SU-DHL-6 (cell line): Measurements from ENCODE around the gene CLIC5.

Source experiments
- H2AFZ ChIP-seq: fragments of 200-600 bp; sonication (generic); 2 replicates; pipeline ENCODE4 v1.6.1; 2014; ENCODE audit warnings: low read depth, mild to moderate bottlenecking, moderate library complexity, mixed read lengths, antibody characterized with exemption, low read length; ENCODE audit not compliant: severe bottlenecking
- H3F3A ChIP-seq: fragments of 200-600 bp; shearing (Covaris generic); 2 replicates; pipeline ENCODE4 v1.6.0; 2016; ENCODE audit warnings: antibody characterized with exemption, mild to moderate bottlenecking; ENCODE audit not compliant: insufficient read depth
- H3K27ac ChIP-seq: fragments of 200-600 bp; sonication (generic); 2 replicates; pipeline ENCODE4 v1.5.1; 2016; ENCODE audit warnings: low read depth, mild to moderate bottlenecking, low read length, moderate library complexity, mixed read lengths
- H3K27me3 ChIP-seq: fragments of 200-600 bp; sonication (generic), shearing (Covaris generic); 2 replicates; pipeline ENCODE4 v1.6.0; 2014; ENCODE audit warnings: mild to moderate bottlenecking, low read length
- H3K36me3 ChIP-seq: fragments of 200-600 bp; sonication (generic); 2 replicates; pipeline ENCODE4 v1.6.1; 2014; ENCODE audit warnings: mild to moderate bottlenecking, low read length, mixed read lengths
- H3K4me2 ChIP-seq: fragments of 300-600, 200-600 bp; shearing (Covaris generic), sonication (generic); 2 replicates; pipeline ENCODE4 v1.6.0; 2014; ENCODE audit warnings: low read length, low read depth, mild to moderate bottlenecking; ENCODE audit not compliant: poor library complexity, severe bottlenecking
- H3K4me3 ChIP-seq: fragments of 200-600 bp; sonication (generic); 2 replicates; pipeline ENCODE4 v1.5.1; 2014; ENCODE audit warnings: antibody characterized with exemption, low read length, mild to moderate bottlenecking, mixed read lengths; ENCODE audit not compliant: insufficient read depth, poor library complexity, severe bottlenecking
- H3K79me2 ChIP-seq: fragments of 200-600 bp; sonication (generic); 2 replicates; pipeline ENCODE4 v1.6.1; 2014; ENCODE audit warnings: mild to moderate bottlenecking, low read length, moderate library complexity; ENCODE audit not compliant: insufficient read depth
- H3K9ac ChIP-seq: fragments of 200-600 bp; sonication (generic); 2 replicates; pipeline ENCODE4 v1.7.0; 2014; ENCODE audit warnings: mild to moderate bottlenecking, low read length
- H3K9me2 ChIP-seq: fragments of 200-600 bp; sonication (generic); replicated peaks from 2 replicates; pipeline ENCODE4 v1.6.1; 2014; ENCODE audit warnings: low read length; ENCODE audit not compliant: insufficient read depth
- H3K9me3 ChIP-seq: fragments of 200-600 bp; sonication (generic); 2 replicates; pipeline ENCODE4 v1.6.1; 2014; ENCODE audit warnings: low read length, mixed read lengths; ENCODE audit not compliant: insufficient read depth
- H4K20me1 ChIP-seq: fragments of 200-600 bp; sonication (generic); 2 replicates; pipeline ENCODE4 v1.6.1; 2014; ENCODE audit warnings: low read depth, mild to moderate bottlenecking, antibody characterized with exemption, low read length, moderate library complexity, mixed read lengths
- CTCF ChIP-seq: fragments of 200-600 bp; sonication (generic); IDR thresholded peaks from one replicate; pipeline ENCODE4 v1.5.1; 2017; ENCODE audit warnings: antibody characterized with exemption, mild to moderate bottlenecking, low read length, moderate library complexity; ENCODE audit not compliant: insufficient read depth, poor library complexity, severe bottlenecking
- EZH2phosphoT487 ChIP-seq: fragments of 200-600 bp; sonication (generic), shearing (Covaris generic); conservative IDR thresholded peaks from 2 replicates; pipeline ENCODE4 v1.6.1; 2018; ENCODE audit warnings: mild to moderate bottlenecking, antibody characterized with exemption, low read length, moderate library complexity, mixed read lengths

CLIC5 gene

GRCh38 chr6:45974596-45974995 is 41.1 kb downstream of the CLIC5 start:
- Histone ChIP-seq H3K4me2 (no peak overlapping the region), H4K20me1 (no peaks in the 10 kb centered on the region), H3K27ac (no peak overlapping the region), H3K9me3 (no peaks in the 10 kb centered on the region), H3K79me2 (no peaks in the 10 kb centered on the region), H2AFZ (no peak overlapping the region), H3K9ac (no peak overlapping the region), H3K36me3 (no peaks in the 10 kb centered on the region), H3K27me3 (no peaks in the 10 kb centered on the region), H3F3A (no peaks in the 10 kb centered on the region), H3K9me2 (no peaks in the 10 kb centered on the region), H3K4me3 (no peak overlapping the region)
- TF ChIP-seq EZH2phosphoT487 (no peak), CTCF (no peak)

GRCh38 chr6:45972795-45973503 is 42.7 kb downstream of the CLIC5 start:
- TF ChIP-seq CTCF (no peak), EZH2phosphoT487 (no peak)
- Histone ChIP-seq H3K9me3 (no peaks in the 10 kb centered on the region), H3K4me2 (no peak overlapping the region), H3K4me3 (no peak overlapping the region), H3K27ac (no peak overlapping the region), H2AFZ (no peak overlapping the region), H3K27me3 (no peaks in the 10 kb centered on the region), H3K9ac (no peak overlapping the region), H3K9me2 (no peaks in the 10 kb centered on the region), H4K20me1 (no peaks in the 10 kb centered on the region), H3K79me2 (no peaks in the 10 kb centered on the region), H3F3A (no peaks in the 10 kb centered on the region), H3K36me3 (no peaks in the 10 kb centered on the region)

- Histone ChIP-seq H2AFZ (no peak overlapping the region), H3K4me3 (no peak overlapping the region), H3K27ac (no peak overlapping the region), H3K9me2 (no peaks in the 10 kb centered on the region), H3K36me3 (no peaks in the 10 kb centered on the region), H3K4me2 (no peak overlapping the region), H3K27me3 (no peaks in the 10 kb centered on the region), H4K20me1 (no peaks in the 10 kb centered on the region), H3F3A (no peaks in the 10 kb centered on the region), H3K9ac (no peak overlapping the region), H3K9me3 (no peaks in the 10 kb centered on the region), H3K79me2 (no peaks in the 10 kb centered on the region)
- TF ChIP-seq EZH2phosphoT487 (no peak), CTCF (no peak)
These were observed 44.4 kb downstream of the CLIC5 start for GRCh38 chr6:45971287-45971686.
